GM19395 (cell line): ENCODE measurements around the gene EMC10.

Experiments used
- ATAC-seq: cut with Tn5 transposase; IDR thresholded peaks from one replicate; pipeline ENCODE4 v1.9.1; 2021; ENCODE audit warnings: mild to moderate bottlenecking, moderate library complexity; ENCODE audit not compliant: unreplicated experiment

The EMC10 gene

DNA sequence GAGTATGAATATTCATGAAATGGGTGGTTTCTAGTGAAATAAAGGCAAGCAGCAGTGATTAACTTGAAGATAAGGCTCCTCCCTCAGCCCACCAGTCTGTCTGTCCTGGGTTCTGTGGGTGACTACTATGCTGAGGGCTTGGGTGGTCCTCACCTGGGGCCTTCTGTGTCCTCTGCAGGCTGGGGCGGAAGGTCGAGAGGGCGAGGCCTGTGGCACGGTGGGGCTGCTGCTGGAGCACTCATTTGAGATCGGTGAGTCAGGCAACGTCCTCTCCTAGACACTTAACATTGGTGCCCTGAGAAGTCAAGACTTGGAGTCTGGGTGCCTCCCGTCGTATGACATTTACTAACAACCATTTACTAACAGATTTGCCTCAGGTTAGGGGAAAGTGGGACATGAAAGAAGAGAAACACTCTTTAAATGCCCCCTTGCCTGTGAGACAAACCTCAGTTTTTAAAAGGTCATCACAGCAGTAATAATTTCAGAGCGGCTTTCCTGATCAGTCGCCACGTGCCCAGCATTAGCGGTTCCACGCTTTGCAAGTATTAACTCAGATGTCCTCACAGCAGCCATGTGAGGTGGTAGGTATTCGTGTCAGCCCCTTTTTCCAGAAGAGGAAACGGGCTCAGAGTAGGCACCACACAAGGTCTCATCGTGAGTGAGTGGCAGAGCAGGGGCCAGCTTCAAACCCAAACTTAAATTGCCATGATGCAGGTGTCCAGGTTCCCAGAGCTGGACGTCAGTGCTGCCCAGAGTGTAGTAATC, 1.6 kb downstream of the EMC10 start:
- ATAC-seq = no peak

DNA sequence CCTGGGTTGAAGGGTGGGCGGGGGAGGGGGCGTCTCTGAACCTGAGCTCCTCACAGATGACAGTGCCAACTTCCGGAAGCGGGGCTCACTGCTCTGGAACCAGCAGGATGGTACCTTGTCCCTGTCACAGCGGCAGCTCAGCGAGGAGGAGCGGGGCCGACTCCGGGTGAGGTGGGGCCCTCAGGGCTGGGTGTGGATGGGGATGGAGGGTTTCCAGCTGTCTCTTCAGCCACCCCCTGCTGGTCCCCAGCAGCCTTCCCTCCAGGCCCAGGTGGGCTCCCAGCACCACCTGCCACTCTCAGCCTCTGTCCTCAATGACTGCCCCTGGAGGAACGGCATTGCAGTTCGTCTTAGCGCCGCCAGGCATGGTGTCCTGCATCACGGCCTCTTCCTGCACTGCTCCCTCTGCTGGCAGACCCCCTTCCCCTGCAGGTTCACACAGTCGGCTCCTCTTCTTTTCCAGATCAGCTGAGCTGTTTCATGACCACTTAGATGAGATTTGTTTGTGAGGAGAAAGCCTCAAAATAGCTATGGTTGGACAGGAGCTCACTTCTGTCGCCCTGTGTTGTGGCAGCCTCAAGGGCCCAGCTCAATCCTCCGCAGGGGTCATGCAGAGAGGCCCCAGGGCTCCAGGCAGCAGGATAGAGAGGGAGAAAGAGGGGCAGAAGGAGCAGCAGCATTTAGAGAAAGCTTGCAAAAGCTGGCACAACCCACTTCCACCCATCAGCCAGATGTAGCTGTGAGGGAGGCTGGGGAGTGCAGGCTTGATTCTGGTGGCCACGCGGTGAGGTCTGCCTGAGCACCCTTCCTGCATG, 2.8 kb downstream of the EMC10 start:
- no peak for ATAC-seq

DNA sequence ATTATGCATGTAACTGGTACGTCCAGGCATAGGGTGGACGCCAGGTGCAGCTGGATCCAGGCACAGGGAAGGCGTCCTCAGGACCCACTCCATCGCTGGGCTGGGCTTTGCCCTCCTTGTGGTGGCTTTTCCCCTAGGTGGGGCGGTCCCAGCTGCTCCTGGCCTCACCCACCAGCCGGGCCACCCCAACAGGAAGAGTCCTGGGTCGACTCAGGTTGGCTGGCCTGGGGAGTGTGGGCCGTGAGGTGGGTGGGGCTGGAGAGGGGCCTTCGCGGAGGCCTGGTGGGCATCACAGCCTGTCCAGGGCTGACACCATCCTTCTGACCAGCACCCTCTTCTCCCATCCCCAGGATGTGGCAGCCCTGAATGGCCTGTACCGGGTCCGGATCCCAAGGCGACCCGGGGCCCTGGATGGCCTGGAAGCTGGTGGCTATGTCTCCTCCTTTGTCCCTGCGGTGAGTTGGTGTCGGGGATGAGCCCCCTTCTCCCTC, 3.5 kb downstream of the EMC10 start:
- ATAC-seq = no peak

DNA sequence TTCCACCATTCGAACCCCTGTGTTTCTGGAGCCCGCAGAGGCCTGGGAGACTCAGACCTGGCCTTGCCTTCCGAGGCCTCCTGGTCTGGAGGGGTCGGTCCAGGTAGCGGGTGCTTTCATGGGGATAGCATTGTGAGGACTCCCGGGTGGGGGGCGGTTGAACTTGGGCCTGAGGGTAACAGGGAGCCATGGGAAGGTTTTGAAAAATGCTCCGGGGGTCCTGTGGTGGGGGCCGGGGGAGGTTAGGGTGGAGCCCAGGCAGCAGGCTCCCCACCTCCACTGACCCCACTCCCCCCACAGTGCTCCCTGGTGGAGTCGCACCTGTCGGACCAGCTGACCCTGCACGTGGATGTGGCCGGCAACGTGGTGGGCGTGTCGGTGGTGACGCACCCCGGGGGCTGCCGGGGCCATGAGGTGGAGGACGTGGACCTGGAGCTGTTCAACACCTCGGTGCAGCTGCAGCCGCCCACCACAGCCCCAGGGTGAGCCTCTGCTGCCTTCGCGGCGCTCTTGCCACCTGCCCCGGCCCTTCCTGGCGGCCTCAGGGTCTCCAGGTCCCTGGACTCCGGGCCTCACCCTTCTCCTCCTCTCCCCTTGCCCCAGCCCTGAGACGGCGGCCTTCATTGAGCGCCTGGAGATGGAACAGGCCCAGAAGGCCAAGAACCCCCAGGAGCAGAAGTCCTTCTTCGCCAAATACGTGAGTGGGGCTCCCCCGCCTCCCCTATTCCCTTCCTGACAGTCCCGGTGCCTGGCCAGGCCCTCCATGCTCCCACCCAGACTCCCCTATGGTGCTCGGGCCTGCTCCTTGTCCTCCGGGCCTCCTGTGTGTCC, 4.2 kb downstream of the EMC10 start:
- ATAC-seq = no peak

DNA sequence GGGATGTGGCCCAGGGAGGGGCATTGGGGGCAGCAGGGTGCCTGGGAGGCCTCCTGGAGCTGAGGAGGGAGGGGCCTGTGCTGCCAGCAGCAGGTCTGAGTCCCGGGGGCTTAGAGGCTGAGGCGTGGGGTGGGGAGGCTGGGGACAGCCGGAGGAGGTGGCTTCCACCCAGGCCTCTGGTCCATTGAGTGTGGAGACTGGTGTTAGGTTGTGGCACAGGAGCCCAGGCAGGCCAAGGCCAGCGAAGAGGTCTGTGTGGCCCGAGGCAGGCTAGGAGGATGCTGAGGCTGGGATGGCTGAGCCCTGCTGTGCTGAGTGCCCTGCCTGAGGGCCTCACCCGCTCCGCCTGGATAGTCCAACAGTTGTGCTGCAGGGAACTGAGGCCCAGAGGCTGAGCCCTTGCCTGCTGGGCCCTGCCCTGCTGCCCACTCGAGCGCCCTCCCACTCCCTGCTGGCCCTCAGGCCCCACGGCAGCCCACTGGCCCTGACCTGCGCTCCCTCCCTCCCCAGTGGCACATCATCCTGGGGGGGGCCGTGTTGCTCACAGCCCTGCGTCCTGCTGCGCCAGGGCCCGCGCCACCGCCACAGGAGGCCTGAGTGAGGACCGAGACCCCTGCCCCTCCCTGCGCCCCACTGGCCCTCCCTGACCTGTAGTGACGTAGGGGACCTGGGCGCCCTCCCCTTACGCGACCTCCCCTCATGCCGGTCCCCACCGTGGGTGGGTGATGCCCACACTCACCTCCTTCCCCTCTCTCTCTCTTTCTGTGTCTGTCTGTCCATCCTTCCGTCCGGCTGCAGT, 5.2 kb downstream of the EMC10 start:
- ATAC-seq = no peak

DNA sequence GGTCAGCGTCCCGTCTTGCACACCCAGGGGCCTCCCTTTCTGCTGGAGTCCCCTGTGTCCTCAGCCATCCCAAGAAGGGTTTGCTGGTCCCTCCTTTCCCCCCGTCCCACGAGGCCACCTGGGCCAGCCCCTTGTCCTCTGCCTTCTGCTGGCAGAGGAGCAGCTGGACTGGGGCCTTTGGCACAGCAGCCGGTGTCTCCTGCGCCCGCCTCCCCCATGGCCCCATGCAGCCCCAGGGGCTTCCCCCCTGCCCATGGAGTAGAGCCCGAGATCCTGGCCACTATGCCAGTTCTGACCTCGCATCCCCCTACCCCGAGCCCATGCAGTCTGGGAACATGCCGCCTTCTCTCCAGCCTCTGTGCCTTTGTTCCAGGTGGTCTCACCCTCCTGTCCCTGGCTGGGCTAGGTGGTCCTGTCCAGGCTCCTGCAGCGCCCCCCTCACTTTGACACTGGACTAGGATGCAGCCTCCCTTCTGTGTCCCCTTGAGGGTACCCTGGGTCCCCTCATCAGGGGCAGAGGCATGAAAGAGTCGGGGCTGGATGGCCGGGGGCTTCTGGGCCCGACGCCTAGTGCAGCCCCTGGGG, 6.1 kb downstream of the EMC10 start:
- no peak for ATAC-seq

DNA sequence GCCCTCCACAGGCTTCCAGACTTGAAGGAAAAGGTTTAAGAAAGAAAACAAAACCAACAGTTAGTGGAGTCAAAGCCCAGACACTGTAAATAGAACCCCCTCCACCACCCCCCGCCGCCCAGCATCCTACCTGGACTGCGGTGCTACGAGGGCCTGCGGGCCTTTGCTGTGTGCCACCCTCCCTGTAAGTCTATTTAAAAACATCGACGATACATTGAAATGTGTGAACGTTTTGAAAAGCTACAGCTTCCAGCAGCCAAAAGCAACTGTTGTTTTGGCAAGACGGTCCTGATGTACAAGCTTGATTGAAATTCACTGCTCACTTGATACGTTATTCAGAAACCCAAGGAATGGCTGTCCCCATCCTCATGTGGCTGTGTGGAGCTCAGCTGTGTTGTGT, 6.6 kb downstream of the EMC10 start:
- ATAC-seq = no peak

DNA sequence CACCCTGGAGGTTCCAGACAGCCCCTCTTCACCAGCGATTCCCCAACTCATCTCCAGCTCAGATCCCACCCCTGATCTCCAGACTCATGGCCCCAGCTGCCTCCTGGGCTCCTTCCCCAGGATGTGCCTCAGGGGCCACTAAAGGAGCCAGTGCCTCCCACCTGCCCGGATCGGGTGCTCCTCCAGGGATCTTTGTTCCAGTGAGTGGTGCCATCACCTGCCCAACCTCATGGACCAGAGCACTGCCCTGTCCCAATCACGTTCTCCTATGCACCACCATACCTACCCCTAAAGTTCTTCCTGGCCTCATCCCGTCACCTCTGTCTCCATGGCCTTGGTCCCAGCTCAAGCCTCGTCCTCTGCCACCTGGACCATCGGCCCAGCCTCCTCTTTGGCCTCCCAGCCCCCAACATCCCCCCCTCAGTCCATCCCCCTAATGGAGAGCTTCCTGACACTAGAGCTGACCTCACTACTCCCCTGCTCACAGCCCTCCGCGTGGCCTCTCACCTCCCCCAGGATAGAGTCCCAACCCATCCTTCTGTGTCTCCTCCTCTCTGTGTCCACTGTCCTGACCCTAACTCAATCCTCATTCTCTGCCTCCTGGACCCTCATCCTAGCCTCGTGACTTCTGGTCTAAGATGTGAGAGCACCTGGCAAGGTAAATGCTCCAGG, 9.1 kb downstream of the EMC10 start:
- ATAC-seq = no peak

DNA sequence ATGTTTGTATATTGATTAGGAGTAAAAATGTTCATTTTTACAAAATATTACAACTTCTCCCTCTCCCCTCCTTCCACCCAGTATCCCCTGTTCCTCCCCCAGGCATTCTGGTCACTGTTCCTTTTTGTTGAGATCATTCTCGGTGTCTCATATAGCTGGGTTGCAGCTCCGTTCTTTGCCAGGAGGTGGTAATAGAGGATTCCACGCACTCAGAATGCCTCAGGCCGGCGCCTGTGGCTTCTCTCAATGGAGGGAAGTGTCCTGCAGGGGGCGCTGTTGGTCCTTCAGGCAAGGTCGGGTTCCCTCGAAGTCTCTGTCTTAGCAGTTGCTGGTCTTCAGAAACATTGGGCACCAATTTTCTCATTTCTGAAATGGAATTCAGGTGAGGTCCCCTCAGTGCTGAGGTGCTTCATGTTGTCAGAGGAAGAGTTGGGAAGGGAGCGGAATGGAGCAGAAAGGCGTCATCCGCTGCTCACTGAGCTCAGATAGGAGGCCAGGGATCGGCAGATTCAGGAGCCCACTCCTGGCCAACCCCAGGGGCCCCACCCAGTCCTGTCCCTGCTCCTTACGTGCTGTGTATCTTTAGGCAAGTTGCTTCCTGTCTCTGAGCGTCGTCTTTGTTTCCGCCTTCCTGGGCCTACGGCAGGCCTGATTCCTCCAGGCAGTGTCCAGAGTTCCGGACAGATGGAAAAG, 10.7 kb downstream of the EMC10 start:
- ATAC-seq = no peak

DNA sequence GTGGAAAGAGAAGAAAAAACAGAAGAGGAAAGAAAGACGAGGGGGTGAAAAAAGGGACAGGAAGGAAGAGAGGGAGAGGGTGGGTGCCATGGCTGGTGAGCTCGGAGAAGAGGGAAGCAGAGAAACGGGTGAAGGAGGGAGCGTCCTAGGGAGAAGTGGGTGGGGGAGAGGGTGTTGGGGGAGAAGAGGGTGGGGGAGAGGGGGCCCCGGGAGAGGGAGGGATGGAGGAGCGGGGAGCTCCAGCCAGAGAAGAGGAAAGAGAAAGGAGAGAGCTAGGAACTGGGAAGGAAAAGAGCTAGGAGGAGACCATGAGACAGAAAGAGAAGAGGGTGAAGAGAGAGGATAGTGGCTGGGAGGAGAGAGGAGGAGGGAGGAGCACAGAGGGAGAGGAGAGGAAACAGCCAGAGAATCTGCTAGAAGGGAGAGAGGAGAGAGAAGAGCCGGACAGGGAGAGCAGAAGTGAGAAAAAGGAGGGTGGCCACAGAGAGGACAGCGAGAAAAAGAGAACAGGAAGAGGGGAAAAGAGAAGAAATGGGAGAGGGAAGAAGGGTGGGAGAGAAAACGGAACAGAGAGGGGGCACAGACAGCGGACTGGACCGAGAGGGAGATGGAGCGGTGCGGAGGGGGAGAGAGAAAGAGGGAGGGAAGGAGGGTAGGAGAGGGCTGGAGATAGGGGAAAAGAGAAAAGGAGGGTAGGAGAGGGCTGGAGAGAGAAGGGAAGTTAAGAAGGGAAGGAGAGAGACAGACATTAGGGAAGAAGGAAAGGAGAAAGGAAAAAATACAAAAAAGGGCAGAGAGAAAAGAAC, 12.3 kb downstream of the EMC10 start:
- ATAC-seq = no peak

DNA sequence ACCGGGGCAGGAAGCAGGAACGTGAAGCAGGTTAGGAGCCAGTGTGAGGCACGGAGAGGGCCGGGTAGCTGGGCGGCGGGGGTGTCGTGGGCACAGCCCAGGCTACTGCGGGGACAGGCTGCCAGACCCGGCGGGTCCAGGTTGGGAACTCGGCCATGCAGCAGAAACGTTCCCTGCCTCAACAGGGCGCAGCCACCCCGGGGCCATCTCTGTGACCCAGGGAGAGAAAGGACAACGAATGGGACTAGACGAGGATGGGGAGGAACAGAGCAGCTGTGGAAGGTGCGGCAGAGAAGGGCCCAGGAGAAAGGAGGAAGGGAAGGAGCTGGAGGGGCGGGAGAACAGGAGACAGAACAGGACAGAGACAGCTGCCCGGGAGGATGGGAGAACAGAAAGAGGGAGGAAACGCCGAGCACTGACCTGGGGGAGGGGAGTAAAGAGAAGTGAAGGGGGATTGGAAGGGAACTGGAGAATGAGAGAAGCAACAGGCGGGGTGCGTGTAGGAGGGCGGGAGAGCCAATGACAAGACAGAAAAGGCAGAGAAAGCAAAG, 13.2 kb downstream of the EMC10 start:
- no peak for ATAC-seq

DNA sequence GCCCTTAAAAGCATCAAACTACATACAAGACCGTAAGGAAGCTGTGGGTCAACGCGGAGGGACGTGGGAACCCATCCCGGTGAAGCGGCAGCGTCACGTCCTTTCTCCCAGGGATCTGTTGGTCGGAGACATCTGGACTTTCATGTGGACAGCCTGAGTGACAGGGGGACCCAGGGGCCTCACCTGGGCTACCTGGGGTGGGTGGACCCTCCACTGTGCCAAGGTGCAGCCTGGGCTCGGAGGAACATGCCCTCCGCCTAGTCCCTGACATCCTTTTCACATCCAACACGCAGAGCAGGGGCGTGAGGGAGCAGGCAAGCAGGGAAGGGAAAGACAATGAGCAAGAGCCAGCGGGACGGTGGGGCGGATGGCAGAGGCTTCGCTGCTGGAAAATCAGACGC, 14.1 kb downstream of the EMC10 start:
- no peak for ATAC-seq

DNA sequence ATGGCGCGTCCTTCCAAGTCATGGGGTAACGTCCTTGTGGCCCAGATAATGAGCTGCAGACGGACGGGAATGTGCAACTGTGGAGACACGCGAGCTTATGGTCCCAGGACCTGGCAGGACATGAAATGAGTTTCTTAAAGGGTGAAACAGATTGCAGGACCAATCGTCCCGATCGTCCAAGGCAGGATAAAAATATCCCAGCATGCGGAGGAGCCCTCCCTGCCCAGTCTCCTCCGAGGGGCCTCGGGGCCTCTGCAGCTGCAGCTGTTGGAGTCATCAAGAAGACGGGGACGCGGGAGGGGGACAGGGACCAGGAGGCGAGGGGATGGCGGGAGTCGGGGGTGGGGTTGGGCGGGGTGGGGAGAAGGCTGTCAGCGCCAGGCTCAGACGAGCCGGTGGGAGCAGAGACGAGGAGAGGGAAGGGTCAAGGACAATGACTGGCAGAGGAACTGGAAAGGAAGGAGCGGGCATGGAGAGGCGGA, 14.7 kb downstream of the EMC10 start:
- no peak for ATAC-seq

DNA sequence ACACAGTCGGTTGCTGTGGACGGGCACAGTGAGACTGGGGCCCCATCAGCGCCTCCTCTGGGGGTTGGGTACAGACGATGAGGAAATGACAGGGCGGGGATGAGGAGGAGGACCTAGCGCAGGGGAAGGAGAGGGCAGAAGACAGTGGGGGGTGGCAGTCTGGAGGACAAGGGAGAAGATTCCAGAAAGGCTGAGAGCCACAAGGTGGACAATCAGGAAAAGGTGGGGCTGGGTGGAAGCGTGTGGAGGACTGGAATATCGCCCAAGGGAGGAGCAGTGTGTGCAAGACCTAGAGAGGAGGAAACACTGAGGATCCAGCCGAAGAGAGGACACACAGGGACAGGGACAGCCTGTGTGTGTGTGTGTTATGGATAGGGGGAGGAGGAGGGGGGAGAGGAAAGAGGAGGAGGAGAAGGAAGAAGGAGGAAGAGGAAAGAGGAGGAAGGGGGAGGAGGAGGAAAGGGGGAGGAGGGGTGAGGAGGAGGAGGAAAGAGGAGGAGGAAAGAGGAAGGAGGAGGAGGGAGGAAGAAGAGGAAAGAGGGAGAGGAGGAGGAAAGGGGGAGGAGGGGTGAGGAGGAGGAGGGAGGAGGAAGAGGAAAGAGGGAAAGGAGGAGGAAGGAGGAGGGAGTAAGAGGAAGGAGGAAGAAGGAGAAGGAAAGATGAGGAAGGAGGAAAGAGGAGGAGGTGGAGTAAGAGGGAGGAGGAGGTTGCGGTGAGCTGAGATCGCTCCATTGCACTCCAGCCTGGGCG, 16.2 kb downstream of the EMC10 start:
- no peak for ATAC-seq

DNA sequence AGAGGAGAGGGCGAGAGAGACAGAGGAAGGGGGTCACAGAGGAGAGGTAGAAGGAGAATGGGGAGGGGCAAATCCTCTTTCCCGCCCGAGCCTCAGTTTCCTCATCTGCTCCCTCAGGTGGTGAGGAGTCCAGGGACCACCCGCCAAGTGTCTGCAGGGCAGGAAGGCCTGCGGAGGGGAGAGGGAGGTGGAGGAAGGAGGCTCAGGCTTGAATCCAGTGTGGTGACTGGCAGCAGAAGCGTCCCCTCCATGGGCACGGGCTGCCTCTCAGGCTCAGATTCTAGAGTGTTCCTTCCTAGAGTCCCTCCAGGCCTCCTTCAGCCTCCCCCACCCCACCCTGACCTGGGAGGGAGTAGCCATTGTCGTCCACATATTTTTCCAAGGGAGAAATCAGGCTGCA, 16.9 kb downstream of the EMC10 start:
- ATAC-seq = no peak

DNA sequence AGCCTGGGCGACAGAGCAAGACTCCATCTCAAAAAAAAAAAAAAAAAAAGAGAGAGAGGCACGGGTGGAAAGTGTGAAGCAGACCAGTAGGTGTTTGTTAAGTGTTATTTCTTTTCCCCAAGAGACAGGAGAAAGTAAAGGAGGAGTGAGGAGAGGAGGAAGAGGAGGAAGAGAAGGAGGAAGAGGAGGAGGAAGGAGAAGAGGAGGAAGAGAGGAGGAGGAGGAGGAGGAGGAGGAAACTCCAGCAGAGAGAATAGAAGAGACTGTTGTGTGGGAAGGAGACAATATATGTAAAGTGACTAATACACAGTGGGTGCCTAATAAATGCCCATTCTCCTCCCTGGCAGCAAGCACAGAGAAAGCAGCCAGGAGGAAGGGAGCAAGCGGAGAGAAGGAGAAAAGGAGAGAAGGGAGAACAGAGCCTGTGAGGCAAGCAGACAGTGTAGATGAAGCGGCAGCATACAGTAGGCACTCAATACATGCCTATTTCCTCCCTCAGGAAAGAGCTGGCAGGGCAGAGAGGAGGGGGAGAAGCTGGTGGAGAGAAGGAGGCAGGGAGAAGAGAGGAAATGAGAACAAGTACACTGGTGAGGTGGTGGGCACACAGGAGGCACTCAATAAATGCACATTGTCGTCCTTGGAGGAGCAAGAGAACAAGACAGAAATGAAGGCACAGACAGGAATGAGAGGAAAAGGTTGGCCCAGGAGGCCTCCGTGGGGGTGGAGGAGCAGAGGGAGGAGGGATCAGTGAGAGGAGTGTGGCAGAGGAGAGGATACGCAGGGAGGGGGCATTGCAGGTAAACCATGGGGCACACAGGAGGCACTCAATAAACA, 18.1 kb downstream of the EMC10 start:
- no peak for ATAC-seq
